GM03348 (cell line): ENCODE results near the gene MRM2.

ENCODE experiments used
- DNase-seq: peaks from one replicate; pipeline ENCODE4 v3.0.0; 2012; ENCODE audit warnings: low spot score

Gene MRM2

DNA sequence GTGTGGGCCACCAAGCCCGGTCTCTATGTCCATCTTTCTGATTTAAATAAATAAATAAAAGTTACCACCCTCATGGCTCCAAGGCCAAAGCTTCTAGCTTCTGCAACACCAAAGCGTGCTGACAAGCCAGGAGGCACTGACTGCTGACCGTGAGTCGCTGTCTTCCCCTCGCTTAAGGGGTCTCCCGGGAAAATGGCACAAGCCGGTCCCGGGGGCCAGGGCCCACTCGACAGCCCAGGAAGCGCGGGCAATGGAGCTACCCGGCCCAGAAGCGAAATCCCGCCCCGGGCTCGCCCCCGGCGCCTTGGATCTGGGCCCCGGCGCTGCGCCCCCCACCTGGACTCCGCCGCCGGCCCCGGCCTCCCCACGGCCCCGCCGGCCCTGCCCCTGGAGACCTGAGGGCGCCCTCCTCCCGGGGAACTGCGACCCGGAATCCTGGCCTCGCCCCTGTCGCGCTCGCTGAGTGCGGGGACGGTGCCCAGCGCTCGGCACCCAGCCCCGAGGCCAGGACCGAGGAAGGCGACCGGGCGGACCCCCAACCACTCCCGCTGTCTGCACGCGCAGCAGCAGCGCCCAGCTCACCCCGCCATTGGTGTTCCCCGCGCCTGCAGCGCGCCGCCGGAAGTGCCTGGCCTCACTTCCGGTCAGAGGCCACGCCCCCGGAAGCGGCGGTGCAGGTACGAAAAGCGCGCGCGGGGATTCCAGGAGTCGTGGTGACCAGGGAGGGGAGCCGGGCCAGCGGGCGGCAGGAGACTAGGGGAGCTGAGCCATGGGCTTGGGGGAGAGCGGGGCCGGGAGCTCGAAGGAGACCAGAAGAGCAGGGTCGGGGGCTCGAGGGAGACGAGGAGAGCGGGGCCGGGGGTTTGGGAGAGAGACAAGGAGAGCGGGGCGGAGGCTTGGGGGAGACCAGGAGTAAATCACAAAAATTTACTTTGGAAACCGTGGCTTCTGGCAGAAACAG lies at the start of gene MRM2, which contains the start of gene NUDT1:
TSS of gene MRM2 (minus strand) at position 626 of the 961 bp plus-strand sequence. CDS start at position 590, 36 bp downstream.
TSS of gene NUDT1 (plus strand) at position 647 of the 961 bp plus-strand sequence. CDS start 2,349 bp downstream, outside the sequence.
- peak; percentile 94 for DNase-seq

DNA sequence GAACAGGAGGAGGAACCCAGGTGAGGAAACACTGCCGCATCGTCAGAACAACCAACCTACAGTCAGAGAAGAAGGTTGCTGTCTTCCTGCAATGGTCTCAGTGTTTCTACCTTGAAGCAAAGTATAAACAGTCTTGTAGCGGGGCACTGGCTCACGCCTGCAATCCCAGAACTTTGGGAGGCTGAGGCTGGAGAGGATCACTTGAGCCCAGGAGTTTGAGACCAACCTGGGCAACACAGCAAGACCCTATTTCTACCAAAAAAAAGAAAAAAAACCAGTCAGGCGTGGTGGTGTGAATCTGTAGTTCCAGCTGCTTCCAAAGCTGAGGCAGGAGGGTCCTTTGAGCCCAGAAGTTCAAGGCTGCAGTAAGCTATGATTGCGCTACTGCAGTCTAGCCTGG lies 48.9 kb upstream of the MRM2 start:
- no peak for DNase-seq

DNA sequence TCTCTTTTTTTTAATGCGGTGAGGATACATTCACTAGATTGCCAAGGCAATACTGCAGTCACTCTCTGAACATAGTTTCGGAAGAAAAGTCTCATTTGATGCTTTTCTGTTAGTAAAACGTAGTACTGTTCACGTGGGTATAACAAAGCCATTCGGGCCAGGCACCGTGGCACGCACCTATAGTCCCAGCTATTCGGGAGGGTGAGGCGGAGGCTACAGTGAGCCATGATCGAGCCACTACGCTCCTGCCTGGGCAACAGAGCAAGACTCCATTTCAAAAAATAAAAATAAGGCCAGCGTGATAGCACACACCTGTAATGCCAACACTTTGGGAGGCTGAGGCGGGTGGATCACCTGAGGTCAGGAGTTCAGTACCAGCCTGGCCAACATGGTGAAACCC lies 47.6 kb upstream of the MRM2 start:
- no peak for DNase-seq

DNA sequence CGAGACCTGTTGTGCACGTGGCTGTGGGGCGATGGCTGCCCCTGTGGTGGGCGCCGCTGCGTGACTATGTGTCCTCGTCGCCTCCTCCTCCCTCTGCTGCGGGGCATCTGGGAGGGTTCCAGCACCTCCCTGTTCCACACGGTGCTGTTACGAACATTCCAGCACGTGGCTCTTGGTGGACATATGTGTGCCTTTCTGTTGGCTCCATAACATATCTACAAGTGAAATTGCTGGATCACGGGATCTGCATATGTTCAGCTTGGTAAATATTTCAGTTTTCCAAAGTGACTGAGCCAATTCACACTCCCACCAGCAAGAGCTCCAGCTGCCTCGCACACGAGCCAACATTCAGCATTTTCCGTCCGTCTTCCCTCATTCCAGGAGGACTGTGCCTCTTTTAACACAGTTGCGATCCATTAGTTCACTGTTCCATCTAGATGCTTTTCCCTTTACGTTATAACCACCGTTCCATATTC lies 47.1 kb upstream of the MRM2 start:
- DNase-seq = peak; percentile 6

DNA sequence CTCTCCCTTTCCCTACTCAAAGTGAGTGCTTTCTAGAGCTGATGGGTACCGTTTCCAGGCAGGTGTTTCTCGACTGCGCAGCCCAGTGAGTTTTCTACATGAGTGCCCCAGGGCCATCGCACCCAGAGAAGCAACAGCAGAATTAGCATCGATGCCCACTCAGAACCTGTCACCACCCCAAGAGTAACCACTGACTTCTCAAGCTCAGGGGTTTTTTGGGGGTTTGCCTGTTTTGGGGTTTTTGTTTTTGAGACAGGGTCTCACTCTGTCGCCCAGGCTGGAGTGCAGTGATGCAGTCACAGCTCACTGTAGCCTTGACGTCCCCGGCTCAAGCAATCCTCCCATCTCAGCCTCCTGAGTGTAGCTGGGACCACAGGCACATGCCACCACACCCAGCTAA lies 46.5 kb upstream of the MRM2 start:
- DNase-seq = no peak

DNA sequence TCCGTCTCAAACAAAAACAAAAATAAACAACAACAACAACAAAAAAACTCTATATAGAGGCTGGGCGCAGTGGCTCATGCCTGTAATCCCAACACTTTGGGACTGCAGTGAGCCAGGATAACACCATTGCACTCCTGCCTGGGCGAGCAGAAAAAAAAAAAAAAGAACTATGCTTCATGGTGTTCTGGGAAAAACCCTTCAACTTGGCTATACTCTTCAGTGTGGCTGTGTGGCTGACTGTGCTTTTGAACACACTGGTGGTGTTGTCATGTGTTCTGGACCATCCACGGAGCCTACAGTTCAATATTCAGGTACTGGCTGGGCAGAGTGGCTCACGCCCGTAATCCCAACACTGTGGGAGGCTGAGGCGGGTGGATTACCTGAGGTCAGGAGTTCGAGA lies 45.7 kb upstream of the MRM2 start:
- no peak for DNase-seq

DNA sequence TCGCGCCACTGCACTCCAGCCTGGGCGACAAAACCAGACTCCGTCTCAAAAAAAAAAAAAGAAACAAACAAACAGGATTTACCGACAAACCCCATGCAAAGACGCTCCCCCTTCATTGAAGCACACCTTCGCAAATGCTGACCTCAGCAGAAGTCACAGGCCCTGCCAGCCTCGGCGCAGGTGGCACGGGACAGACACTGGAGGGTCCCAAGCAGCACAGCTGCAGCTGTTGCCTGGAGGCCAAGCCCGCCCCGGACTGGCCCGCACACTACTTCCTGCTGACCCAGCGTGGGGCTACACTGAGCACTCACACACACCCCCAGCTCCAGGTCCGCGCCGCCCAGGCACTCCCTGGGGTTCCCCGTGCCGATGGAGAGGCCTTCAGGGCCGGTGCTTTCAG lies 41.1 kb upstream of the MRM2 start:
- DNase-seq = peak; percentile 1

DNA sequence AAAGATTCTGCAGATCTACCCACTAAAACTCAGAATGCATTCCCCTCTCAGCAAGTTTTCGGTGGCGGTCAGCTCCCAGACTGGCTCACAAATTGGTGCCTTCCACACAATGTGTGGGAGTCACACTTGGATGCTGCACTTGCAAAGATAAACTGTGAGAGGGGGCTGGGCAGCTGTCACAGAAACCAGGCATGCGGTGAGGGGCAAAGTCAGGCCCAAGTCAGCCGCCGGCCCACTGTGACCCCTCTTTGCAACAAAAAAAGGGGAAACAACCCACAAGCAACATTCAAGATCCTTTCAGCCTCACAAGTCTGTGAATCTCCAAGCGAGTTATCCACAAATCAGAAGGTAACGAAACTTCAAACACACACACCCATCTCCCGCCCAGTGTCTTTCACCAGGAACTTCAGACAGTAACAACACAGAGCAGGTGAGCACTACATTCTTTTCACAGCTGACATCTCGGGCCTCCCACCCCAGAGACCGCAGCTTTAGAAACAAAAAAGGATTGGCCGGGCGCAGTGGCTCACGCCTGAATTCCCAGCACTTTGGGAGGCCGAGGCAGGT lies 40.3 kb upstream of the MRM2 start:
- DNase-seq = peak; percentile 27

DNA sequence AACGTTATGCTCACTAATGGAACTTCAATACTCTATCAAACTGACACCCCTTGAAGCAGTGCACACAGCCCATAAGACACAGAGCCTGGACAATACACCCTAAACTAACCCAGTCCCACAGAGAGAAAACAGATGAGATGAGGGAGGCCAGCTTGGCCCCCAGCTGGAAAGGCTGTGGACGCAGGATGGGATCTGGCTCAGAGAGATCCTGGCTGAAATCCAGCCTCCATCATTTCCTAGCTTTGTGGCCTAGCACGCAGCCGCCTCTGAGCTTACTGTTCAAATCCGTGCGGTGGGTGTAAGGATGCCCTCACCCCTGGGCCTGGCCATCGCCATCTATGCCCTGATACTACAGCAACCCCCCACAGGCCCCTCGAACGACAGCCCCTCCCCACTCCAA lies 39.5 kb upstream of the MRM2 start:
- peak; percentile 64 for DNase-seq

DNA sequence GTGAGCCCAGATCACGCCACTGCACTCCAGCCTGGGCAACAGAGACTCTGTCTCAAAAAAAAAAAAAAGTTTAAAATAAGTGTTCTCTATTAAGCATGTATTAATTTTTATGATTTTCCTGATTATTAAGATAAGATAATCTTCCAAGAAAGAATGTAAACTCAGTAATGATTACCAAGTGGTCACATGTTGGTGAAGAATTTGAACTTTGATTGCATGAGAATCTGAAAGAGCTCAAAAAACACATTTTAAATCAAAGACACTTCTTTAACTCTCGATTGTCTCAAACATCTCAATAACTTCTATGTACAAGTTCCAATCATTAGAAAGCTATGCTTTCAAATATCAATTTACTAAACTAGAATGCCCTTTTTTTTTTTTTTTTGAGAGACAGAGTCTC lies 38.4 kb upstream of the MRM2 start:
- no peak for DNase-seq

DNA sequence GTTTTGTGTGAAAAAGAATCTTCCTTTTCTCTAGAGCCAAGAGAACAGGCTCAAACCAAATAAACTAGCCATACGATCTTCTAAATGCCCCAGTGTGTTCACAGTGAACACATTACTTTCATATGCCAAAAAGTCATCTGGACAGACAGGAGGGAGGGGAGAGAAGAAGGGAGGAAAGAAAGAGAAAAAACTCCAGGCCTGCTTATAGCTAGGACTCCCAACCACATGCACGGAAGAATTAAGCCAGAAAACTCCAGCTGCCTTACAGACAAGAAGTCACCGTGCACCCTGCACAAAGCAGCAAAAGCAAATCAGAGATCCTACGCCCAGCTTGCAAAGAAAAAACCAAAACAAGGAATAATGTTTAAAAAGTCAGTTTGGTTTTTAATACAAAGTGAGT lies 37.9 kb upstream of the MRM2 start:
- DNase-seq = no peak

DNA sequence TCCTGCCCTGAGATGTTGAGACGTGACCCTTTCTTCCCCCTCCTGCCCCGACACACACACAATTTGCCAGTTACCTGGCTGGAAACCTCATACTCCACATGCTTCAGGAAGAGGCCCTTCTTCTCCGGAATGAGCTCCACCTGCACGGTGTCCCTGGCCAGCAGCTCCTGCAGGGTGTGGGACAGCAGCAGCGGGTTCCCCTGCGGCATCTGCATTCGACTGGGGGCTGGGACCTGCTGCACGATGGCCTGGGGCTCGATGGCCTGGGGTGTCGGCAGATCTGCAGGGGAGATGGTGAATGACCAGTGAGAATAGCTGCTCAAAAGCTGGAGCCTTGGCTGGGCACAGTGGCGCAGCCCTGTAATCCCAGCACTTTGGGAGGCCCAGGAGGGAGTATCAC lies 36.0 kb upstream of the MRM2 start:
- no peak for DNase-seq

DNA sequence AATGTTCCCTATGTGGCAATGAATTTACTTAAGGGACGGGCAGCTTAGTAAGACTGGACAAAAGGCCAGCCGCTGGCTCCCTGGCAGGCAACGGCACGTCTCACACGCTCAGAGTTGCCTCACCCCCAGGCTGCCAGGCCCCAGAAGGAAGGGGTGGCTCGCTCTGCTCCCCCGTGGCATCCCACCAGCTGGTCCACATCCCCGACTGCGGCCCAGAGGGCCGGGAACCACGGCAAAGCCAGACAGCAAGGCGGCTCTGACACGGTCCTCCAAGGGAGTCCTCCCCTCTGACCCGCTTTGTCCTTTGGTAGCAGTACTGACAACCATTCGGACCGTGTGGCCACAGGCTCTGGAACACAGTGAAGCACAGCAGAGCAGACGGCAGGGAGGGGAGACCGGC lies 34.1 kb upstream of the MRM2 start:
- no peak for DNase-seq

DNA sequence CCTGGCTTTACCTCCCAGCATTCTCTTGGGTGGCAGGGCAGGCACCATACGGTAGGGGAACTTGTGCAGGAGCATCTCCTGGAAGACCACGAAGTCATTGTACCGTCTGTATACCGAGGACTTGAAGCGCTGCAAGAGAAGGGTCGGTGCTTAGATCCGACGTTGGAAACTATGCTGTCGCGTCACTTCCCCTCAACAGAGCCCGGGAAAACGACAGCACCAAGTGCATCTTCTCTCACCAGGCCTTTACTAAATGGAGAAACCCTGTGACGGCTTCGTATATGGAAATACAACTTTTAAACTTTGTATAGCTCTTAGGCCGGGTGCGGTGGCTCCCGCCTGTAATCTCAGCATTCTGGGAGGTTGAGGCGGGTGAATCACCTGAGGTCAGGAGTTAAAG lies 33.1 kb upstream of the MRM2 start:
- no peak for DNase-seq

DNA sequence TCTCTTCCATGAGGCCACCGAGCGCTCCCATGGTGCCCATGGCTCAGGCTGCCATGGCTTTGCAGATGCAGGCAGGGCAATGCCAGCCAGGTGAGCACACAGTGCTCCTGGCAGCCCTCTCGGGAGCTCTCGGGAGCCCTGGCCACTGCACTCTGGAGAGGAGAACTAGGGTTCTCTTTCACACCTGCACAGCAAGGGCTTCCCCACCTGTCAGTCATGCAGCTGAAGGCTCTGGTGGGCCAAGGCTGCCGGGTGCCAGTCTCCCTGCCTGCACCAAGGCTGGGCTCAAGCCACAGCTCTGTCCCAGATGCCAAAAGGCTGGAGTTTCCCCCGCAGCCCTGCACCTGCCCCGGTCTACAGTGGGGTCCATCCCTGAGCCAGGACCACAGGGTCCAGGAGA lies 32.7 kb upstream of the MRM2 start:
- no peak for DNase-seq

DNA sequence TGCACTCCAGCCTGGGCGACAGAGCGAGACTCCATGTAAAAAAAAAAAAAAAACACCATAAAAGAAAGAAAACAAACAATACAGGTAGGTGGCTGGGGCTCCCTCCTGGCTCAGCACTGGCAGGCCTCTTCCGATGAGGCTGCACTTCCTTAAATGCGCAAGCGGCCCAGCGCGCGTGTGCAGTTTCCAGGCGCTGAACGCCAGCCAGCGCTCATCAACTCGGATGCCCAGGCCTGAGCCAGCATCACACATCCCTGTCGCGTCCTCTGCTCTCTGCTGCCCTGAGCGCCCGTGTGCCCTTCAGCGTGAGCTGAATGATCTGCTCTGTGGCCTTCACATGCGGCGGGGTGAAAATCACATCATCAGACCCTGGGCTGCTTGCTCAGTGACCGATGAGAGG lies 31.9 kb upstream of the MRM2 start:
- no peak for DNase-seq

DNA sequence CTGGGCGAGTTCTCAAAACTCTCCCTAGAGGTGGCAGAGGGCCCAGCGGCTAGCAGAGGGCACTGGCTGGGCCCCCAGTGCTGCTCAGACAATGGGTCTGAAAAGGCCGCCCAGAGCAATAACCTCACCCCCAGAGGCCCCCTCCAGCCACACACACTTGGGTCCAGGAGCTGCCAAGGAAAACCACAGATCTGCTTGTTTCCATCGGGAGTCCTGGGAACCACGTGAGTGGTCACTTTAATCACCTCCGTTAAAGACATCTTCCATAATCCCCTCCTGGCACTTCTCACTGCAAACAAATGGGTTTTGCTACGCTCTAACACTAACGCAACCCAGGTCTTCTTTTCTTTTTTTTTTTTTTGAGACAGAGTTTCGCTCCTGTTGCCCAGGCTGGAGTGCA lies 30.0 kb upstream of the MRM2 start:
- DNase-seq = no peak

DNA sequence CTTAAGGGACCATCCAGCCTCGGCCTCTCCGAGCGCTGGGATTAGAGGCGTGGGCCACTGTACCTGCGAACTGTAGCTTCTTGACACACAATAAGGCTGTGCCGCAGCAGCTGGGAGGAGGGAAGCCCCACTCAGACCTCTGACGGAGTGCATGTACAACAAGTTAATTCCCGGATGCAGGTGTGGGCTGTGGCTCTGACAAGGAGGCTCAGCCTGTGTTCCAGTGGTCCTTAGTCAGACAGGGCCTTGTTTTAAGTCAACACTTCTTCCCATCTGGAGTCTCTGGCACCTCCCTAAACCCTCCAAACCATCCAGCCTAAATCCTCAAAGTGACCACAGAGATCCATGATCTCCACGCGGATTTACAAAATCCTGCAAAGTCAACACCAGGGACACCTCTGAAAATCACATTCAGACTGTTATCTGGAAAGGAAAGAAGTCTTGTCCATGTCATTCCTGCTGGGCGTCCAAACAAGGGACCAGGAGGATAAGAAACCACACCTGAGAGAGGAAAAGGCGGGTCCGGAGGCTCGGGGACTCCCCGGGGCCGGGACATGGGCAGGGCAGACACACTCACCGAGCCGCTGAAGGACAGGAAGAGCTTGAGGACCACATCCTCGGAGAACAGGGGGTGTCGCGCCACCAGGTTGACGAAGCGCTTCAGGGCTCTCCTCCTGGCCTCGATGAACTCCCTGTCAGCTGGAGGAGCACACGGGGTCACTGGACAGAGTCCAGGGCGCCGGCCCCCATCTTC lies 29.4 kb upstream of the MRM2 start:
- DNase-seq = no peak

DNA sequence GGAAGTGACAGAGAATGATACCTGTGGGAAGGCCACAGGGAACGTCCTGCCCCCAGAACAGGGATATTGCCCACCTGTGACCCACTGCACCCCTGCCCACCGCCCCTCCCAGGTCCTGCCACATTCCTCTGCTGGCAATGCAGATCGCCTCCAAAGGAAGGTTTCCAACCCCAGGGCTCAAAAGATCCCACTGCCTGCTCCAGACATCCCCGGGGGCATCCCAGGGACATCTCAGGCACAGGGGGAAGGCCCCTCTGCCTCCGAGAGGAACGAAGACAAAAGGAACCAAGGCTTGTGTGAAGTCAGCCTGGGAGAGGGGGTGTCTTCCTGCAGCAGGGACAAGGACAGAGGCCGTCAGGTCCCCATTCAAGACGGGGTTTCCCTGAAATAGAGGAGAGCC lies 28.5 kb upstream of the MRM2 start:
- DNase-seq = no peak

DNA sequence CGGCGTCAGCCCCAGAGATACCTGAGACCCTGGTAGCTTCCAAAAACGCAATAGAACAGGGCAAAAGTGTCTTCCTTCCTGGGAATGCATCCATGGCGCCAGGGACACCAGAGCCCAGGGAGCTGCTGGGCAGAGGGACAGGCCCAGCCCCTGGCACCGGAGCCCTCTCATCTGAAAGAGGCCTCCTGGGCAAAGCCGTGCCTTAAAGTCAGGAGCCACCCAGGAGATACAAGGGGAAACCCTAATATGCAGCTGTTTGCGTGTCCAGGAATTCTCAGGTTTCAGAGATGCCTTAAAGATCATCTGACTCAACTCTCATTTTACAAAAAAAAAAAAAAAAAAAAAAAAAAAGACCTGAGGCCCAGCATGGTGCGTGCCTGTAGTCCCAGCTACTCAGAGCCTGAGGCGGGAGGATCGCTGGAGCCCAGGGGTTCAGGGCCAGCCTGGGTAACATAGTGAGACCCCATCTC lies 28.0 kb upstream of the MRM2 start:
- DNase-seq = no peak

DNA sequence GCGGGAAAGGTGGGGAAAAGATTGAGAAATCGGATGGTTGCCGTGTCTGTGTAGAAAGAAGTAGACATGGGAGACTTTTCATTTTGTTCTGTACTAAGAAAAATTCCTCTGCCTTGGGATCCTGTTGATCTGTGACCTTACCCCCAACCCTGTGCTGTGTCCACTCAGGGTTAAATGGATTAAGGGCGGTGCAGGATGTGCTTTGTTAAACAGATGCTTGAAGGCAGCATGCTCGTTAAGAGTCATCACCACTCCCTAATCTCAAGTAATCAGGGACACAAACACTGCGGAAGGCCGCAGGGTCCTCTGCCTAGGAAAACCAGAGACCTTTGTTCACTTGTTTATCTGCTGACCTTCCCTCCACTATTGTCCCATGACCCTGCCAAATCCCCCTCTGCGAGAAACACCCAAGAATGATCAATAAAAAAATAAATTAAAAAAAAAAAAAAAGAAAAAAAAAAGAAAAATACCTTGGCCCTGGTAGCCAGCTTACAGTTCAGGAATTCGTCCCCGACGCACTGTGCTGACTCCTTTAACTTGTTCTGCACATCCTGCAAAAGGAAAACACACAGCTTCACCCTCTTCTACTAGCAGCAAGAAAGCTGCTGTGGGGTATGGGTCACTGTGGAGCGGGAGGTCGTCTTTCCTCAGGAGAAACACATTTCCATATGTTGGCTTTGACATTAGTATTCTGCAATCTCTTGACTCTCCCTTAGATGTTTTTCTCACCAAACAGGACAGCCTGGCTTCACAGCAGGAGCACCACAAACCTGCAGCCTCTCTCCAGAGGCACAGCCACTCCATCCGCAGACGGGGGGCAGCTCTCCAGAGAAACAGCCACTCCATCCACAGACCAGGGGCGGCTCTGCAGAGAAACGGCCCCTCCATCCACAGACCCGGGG lies 27.3 kb upstream of the MRM2 start:
- DNase-seq = peak; percentile 61
